ENCODE measurements around the gene PTGR2.
"Not testable (repeated sequence)": the region's sequence is repeated elsewhere in the genome, so short reads cannot be mapped to it uniquely, and the experiment has no call there.

PTGR2 gene

GRCh38 chr14:73851567-73852382 is at the start of gene PTGR2:
PTGR2 (plus strand) TSS chr14:73851831; CDS start chr14:73858863, 7,032 bp downstream.
- DNase-seq: peak; percentile 67

DNA sequence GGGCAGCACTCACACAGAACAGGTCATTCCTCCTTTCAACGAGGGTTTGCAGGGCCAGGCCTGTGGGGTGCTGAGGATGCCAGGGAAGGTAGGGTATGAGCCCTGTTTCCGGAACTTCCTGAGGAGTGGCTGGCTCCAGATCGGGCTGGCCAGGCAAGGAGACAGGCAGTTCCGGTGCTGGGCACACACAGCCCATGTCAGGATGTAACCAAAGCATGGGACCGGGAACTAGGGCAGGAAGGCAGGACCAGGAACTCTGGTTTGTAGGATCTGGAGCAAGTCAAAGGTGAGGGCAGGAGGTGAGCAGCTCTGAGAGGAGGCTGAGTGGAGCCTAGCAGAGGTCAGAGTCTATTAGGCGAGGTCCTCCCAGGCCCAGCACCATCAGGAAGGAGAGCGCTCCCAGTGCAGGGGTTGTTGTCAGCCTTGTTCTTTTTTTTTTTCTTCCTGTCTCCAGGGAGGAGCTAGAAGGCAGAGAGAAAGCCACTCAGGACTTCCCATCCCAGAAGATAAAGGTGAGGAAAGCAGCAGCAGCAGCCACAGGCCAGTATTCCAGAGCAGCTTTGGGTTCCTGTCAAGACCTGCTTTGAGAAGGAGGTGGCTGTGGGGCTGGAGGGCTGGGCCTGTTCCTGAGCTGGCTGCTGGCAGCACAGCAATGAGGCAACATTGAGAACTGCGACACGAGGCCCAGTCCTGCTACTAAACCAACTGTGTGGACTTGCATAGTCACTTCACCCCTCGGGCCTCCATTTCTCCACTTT is 49.0 kb upstream of the PTGR2 start:
- DNase-seq: no peak

DNA sequence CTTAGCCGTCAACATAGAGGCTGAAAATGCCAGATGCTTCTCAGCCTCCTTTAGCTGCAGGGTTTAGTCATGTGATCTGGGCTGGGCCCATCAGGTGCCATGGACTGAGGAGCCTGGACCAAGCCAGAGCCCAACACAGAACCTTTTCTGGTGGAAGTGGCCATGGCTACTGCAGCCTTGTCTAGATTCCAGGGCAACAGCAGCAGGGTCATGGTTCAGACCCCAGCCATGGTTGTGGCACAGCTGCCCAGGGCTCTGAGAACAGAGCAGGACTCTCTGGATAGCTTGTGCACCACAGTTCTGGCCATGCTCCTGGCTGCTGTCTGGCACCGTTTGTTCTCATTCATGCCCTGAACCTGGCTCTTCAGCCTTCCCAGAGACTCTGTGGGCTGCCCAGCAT is 47.0 kb upstream of the PTGR2 start:
- DNase-seq: no peak

DNA sequence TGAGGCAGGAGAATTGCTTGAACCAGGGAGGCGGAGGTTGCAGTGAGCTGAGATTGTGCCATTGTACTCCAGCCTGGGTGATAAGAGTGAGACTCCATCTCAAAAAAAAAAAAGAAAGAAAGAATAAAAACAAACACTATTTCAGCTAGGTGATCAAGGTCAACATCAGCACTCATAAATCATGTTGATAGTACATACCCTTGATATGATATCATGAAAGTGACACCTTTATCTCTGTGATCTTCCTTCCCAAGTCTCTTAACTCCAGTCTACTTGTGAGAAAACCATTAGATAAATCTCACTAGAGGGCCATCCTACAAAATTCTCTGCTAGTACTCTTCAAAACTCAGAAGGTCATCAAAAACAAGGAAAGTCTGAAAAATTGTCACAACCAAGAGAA is 44.2 kb upstream of the PTGR2 start:
- no peak for DNase-seq

GRCh38 chr14:73809391-73809790 is 42.2 kb upstream of the PTGR2 start:
- DNase-seq: no peak

DNA sequence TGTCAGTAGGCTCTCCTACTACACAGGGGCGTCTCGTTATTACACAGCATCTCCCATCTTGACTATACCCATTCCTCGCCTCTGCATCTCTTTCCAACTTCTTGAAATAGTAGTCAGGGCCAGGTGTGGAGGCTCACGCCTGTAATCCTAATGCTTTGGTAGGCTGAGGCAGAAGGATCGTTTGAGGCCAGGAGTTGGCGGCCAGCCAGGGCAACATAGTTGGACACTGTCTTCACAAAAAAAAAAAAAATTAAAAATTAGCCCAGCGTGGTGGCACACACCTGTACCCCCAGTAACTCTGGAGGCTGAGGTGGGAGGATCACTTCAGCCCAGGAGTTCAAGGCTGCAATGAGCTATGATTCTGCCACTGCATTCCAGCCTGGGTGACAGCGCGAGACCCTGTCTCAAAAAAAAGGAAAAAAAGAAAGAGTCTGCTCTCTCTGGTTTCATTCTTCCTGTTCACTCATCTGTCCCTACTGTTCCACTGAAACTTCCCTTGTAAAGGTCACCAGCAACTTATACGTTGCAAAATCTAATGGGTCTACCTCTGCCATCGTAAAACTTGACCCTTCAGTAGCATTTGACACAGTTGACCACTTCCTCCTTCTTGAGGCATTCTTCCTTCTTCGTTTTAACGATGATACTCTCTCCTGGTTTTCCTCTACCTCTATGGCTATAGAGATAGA is 41.0 kb upstream of the PTGR2 start:
- DNase-seq: no peak

DNA sequence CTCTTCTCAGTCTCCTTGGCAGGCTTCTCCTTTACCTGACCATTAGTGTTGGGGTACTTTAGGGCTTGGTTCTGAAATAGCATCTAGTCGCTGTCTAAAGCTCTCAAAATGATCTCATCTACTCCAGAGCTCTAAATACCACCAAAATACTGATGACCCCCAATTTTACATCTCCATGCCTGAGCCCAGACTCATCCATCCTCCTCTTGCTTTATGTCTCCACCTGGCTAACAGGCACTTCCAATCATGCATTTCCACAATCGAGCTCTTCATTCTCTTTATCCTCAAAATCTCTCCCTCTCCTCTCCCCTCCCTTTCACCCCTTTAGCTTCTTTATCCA is 40.5 kb upstream of the PTGR2 start:
- no peak for DNase-seq

DNA sequence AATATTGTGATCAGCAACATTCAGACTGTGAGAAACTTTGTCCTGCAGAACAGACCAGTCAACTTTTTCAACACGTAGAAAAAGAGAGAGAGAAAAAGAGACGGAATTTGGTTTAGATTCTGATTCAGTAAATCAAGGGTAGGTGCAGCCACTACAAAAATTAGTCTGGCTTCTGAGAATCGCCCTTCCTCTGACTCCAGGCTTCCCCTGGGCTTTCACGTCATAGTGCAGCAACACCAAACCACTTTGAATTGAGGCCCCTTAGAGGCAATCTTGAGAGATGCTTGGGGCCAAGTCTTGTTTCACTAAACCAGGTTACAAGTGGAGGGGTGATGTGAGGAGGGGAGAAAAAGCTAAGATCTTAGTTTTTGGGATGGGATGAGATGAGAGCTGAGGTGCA is 37.5 kb upstream of the PTGR2 start:
- DNase-seq: no peak

DNA sequence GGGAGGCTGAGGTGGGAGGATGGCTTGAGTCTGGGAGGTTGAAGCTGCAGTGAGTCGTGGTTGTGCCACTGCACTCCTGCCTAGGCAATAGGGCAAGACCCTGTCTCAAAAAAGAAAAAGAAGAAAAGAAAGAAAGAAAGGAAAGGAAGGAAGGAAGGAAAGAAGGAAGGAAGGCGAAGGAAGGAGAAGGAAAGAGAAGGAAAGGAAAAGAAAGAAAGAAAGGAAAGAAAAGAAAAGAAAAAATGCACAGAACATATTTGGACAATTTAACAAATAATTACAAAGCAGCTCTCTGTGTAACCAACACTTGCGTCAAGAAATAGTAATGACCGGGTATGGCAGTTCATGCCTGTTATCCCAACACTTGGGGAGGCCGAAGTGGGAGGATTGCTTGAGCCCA is 35.8 kb upstream of the PTGR2 start:
- DNase-seq: no peak

- DNase-seq: no peak
These were observed 35.2 kb upstream of the PTGR2 start for GRCh38 chr14:73816393-73816816.

GRCh38 chr14:73817020-73817655 is 34.5 kb upstream of the PTGR2 start:
- DNase-seq: no peak

DNA sequence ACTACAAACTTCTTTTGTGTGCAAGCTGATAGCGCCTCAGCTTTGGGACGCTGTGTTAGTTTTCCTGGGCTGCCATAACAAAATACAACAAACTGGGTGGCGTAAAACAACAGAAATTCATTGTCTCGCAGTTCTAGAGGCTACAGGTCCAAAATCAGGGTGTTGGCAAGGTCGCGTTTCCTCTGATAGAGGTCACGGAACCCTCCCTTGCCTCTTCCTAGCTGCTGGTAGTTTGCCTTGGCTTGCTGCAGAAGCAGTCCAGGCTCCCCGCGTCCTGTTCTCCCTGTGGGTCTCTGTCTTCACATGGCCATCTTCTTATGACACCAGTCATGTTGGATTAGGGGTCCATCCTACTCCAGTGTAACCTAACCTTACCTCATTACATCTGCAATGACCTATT is 32.8 kb upstream of the PTGR2 start:
- DNase-seq: no peak

DNA sequence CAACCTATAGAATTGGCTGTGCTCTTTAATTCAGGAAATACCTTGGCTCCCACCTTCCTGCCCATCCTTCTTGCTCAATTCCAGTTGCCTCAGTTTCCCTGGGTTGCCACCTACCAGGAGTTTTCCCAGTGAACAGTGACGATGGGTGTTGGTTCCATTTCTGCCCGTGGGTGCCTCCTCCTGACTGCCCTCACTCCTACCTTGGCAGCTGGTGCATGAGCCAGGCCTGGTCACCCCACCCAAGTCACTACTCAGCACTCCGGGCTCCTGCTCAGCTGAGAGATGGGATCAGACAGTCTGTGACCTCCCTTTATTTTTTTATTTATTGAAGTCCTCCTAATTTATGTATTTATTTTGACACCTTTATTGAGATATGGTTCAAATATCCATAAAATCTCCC is 31.0 kb upstream of the PTGR2 start:
- no peak for DNase-seq

- no peak for DNase-seq
These were observed 28.2 kb upstream of the PTGR2 start for GRCh38 chr14:73823339-73823885.

- no peak for DNase-seq
These were observed 27.5 kb upstream of the PTGR2 start for GRCh38 chr14:73824127-73824526.

GRCh38 chr14:73824536-73824935 is 27.1 kb upstream of the PTGR2 start:
- DNase-seq: no peak

DNA sequence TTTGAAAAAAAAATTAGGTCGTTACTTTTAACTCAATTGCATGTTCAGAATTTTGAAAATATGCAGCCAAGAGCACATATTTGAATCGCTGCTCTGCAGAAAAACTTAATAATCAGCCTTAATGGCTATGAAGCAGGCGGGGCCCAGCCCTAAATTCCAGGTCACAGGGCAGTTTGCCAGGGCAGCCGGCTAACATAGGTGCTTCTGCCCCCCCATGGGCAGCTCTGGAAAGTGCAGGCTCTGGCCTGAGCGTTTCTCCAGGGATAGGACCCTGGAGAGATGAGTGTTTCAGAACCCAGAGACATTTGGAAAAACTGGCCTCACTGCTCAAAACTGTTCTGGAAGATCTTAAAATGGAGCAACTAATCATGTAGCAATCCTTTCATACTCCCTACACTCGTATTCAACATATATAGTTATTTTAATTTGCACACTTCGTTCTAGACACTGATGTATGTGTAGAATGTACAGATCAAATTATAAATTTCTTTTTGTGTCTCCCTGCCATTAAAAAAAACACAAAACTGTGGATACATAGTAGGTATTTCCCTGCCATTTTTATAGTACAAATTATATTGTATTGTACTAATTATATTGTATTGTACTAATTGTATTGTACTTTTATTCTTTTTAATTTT is 26.0 kb upstream of the PTGR2 start:
- DNase-seq: peak; percentile 67

DNA sequence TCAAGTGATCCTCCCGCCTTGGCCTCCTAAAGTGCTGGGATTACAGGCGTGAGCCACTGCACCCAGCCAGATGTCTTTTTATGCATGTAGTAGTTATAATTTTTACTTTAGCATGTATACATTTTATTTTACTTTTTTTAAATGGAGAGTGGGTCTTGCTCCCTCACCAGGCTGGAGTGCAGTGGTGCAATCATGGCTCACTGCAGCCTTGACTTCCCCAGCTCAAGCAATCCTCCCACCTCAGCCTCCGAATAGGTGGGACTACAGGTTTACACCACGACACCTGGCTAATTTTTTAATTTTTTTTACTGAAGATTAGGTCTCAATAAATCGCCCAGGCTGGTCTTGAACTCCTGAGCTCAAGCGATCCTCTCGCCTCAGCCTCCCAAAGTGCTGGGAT is 24.4 kb upstream of the PTGR2 start:
- DNase-seq: not testable (repeated sequence)

GRCh38 chr14:73829071-73829470 is 22.6 kb upstream of the PTGR2 start:
- DNase-seq: no peak

GRCh38 chr14:73829526-73830431 is 21.9 kb upstream of the PTGR2 start:
- DNase-seq: peak; percentile 62

- DNase-seq: no peak
These were observed 18.6 kb upstream of the PTGR2 start for GRCh38 chr14:73833034-73833433.
